HepG2 (cell line): ENCODE data around the gene PCGF6. TPM values are rescaled to one million over a fixed set of nuclear protein-coding genes. Genes with fewer than 3 reads are reported as not detected.

Experiments
- BCL6 ChIP-seq: IDR thresholded peaks from 2 replicates; pipeline ENCODE4 v1.6.1; 2016; ENCODE audit warnings: missing genetic modification reagents, missing compliant biosample characterization
- DPF2 ChIP-seq: sonication (generic); formaldehyde crosslinking; IDR thresholded peaks from 2 replicates; pipeline ENCODE4 v1.4.0; 2020; ENCODE audit warnings: mild to moderate bottlenecking, low read depth, missing genetic modification reagents, borderline replicate concordance
- MXD4 ChIP-seq: IDR thresholded peaks from 2 replicates; pipeline ENCODE4 v1.6.1; 2016; ENCODE audit warnings: mild to moderate bottlenecking, missing biosample characterization, missing genetic modification reagents
- NR3C1 ChIP-seq: sonication (generic); formaldehyde crosslinking; IDR thresholded peaks from 2 replicates; pipeline ENCODE4 v1.4.0; 2020; ENCODE audit warnings: missing genetic modification reagents
- RFXANK ChIP-seq: IDR thresholded peaks from 2 replicates; pipeline ENCODE4 v1.6.1; 2016
- SAFB2 ChIP-seq: sonication (generic); formaldehyde crosslinking; IDR thresholded peaks from 2 replicates; pipeline ENCODE4 v1.5.1; 2020; ENCODE audit warnings: missing genetic modification reagents, low read depth, mild to moderate bottlenecking, borderline replicate concordance
- SAP130 ChIP-seq: IDR thresholded peaks from 2 replicates; pipeline ENCODE4 v1.6.1; 2016; ENCODE audit warnings: low read depth
- SP140L ChIP-seq: sonication (generic); formaldehyde crosslinking; IDR thresholded peaks from 2 replicates; pipeline ENCODE4 v1.4.0; 2020; ENCODE audit warnings: missing genetic modification reagents, borderline replicate concordance
- TBP ChIP-seq: sonication (generic); formaldehyde crosslinking; IDR thresholded peaks from 2 replicates; pipeline ENCODE4 v1.5.0; 2020; ENCODE audit warnings: missing genetic modification reagents
- TEAD2 ChIP-seq: sonication (generic); formaldehyde crosslinking; IDR thresholded peaks from 2 replicates; pipeline ENCODE4 v1.9.0; 2021; ENCODE audit warnings: missing genetic modification reagents
- XRCC5 ChIP-seq: fragments of 200-400 bp; formaldehyde crosslinking; optimal IDR thresholded peaks from 2 replicates; pipeline ENCODE3; 2017; ENCODE audit warnings: mild to moderate bottlenecking, low read length
- YEATS4 ChIP-seq: sonication (generic); formaldehyde crosslinking; IDR thresholded peaks from 2 replicates; pipeline ENCODE4 v1.4.0; 2020; ENCODE audit warnings: missing genetic modification reagents, borderline replicate concordance
- ZBTB43 ChIP-seq: sonication (generic); formaldehyde crosslinking; conservative IDR thresholded peaks from 2 replicates; pipeline ENCODE4 v1.4.0; 2020; ENCODE audit warnings: missing genetic modification reagents
- ZBTB7B ChIP-seq: sonication (generic); formaldehyde crosslinking; IDR thresholded peaks from 2 replicates; pipeline ENCODE4 v1.4.0; 2020; ENCODE audit warnings: missing genetic modification reagents
- ZNF20 ChIP-seq: sonication (generic); formaldehyde crosslinking; IDR thresholded peaks from 2 replicates; pipeline ENCODE4 v1.4.0; 2020; ENCODE audit warnings: mild to moderate bottlenecking, moderate library complexity, missing genetic modification reagents
- ZNF205 ChIP-seq: IDR thresholded peaks from 2 replicates; pipeline ENCODE4 v1.6.1; 2018; ENCODE audit warnings: missing biosample characterization, missing genetic modification reagents
- ZNF34 ChIP-seq: sonication (generic); formaldehyde crosslinking; IDR thresholded peaks from 2 replicates; pipeline ENCODE4 v1.4.0; 2020; ENCODE audit warnings: mild to moderate bottlenecking, missing genetic modification reagents, borderline replicate concordance
- ZNF383 ChIP-seq: sonication (generic); formaldehyde crosslinking; IDR thresholded peaks from 2 replicates; pipeline ENCODE4 v1.4.0; 2020; ENCODE audit warnings: missing genetic modification reagents, mild to moderate bottlenecking, borderline replicate concordance
- ZNF441 ChIP-seq: sonication (generic); formaldehyde crosslinking; IDR thresholded peaks from 2 replicates; pipeline ENCODE4 v1.7.0; 2021; ENCODE audit warnings: missing genetic modification reagents, borderline replicate concordance
- ZNF484 ChIP-seq: sonication (generic); formaldehyde crosslinking; IDR thresholded peaks from 2 replicates; pipeline ENCODE4 v1.5.1; 2020; ENCODE audit warnings: mild to moderate bottlenecking, low read depth, missing genetic modification reagents, borderline replicate concordance
- ZNF543 ChIP-seq: sonication (generic); formaldehyde crosslinking; IDR thresholded peaks from 2 replicates; pipeline ENCODE4 v1.4.0; 2020; ENCODE audit warnings: mild to moderate bottlenecking, missing genetic modification reagents
- ZNF691 ChIP-seq: sonication (generic); formaldehyde crosslinking; IDR thresholded peaks from 2 replicates; pipeline ENCODE4 v1.4.0; 2020; ENCODE audit warnings: missing genetic modification reagents, low read depth, mild to moderate bottlenecking, borderline replicate concordance
- polyA plus RNA-seq, 8 experiments: library from polyadenylated mRNA; depleted of rRNA in 3 of 8; stranded (reverse) in 7 of 8; unstranded in 1 of 8; fragments of >200 nt; fragmentation: Illumina TruSeq in 4 of 8; extraction: Trizol in 4 of 8; gene quantifications; 2 replicates each; pipeline versions ENCODE4 v1.2.1 to v1.2.3, GENCODE V29; 2011 to 2016; ENCODE audit warnings: low read depth in 4 of 8, missing spikeins in 1 of 8, mixed read lengths in 1 of 8; ENCODE audit not compliant: insufficient read depth in 1 of 8
- total RNA-seq, 5 experiments: library from RNA; depleted of rRNA; stranded (reverse); fragments of >200 nt; fragmentation: Illumina TruSeq; extraction: Trizol; gene quantifications; 2 replicates each; pipeline ENCODE4 v1.2.3, GENCODE V29; 2016; ENCODE audit warnings: low read depth in 1 of 5
- TF ChIP-seq, protein P1 (sequence below): sonication (generic); formaldehyde crosslinking; IDR thresholded peaks from 2 replicates; pipeline ENCODE4 v1.4.0; 2020; ENCODE audit warnings: missing genetic modification reagents
- TF ChIP-seq, protein P2 (sequence below): IDR thresholded peaks from 2 replicates; pipeline ENCODE4 v1.6.1; 2016; ENCODE audit warnings: mild to moderate bottlenecking, missing biosample characterization, missing genetic modification reagents
- TF ChIP-seq, protein P3 (sequence below): IDR thresholded peaks from 2 replicates; pipeline ENCODE4 v1.6.1; 2016
- TF ChIP-seq, protein P4 (sequence below): sonication (generic); formaldehyde crosslinking; IDR thresholded peaks from 2 replicates; pipeline ENCODE4 v1.9.0; 2021; ENCODE audit warnings: missing genetic modification reagents, mild to moderate bottlenecking, borderline replicate concordance

Gene PCGF6
- total and polyA plus RNA-seq, 2 of the 13 experiments (the other 11 are each of a cell fraction or from before 2014, with no cell fraction given), result 5.2 to 19.4 TPM

DNA sequence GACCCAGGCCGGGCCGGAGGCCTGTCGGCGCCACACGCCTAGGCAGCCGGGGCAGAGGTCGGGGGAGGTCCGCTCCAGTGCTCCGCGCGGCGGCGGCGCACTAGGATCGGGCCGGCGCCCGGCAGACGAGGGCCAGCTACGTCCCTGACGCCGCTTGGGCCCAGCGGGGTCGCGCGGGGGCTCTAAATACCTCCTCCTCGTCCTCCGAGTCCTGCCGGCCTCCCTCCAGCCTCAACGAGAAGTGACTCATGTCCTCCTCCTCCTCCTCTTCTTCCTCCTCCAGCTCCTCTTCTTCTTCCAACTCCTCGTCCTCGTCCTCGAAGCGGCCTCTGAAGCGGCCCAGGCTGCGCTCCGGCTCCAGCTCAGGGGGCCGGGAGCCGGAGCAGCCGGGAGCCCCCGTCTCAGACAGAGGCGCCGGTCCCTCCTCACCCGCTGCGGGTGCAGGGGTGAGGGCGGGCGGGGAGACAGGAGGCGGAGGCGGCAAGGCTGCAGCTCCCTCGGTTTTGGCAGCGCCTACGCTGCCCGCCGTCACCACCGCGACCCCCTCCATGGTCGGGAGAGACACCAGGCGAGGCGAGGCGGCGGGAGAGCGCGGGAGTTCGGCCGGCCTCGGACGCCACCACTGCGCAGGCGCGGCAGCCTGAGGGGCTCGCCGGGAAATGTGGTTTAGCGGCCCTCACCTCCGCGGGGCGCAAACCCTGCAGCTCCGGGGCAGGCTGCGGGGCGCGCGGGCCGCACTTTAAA lies at the start of gene PCGF6 (continued):
- TF ChIP-seq, protein P1, sequence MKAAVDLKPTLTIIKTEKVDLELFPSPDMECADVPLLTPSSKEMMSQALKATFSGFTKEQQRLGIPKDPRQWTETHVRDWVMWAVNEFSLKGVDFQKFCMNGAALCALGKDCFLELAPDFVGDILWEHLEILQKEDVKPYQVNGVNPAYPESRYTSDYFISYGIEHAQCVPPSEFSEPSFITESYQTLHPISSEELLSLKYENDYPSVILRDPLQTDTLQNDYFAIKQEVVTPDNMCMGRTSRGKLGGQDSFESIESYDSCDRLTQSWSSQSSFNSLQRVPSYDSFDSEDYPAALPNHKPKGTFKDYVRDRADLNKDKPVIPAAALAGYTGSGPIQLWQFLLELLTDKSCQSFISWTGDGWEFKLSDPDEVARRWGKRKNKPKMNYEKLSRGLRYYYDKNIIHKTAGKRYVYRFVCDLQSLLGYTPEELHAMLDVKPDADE (CRISPR knock-in tag), result no peak
- peak; percentile 74; the same call in 1 of the 2 replicates for TF ChIP-seq ZNF543 (CRISPR knock-in tag)
- TF ChIP-seq NR3C1 (CRISPR knock-in tag), result no peak
- peak; percentile 42; the same call in 1 of the 2 replicates for TF ChIP-seq ZBTB7B (CRISPR knock-in tag)
- 0 out of 2 replicates have a peak, but pooled peaks have one; percentile 35 for TF ChIP-seq ZNF484 (CRISPR knock-in tag)
- TF ChIP-seq XRCC5, result peak; percentile 22
- TF ChIP-seq ZNF383, result no peak
- TF ChIP-seq BCL6 (CRISPR knock-in tag), result no peak
- TF ChIP-seq ZNF34, result no peak; the same call in 1 of the 2 replicates
- TF ChIP-seq, protein P2, sequence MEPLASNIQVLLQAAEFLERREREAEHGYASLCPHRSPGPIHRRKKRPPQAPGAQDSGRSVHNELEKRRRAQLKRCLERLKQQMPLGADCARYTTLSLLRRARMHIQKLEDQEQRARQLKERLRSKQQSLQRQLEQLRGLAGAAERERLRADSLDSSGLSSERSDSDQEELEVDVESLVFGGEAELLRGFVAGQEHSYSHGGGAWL (CRISPR knock-in tag), result peak; percentile 59; the same call in 1 of the 2 replicates
- TF ChIP-seq SP140L (CRISPR knock-in tag), result no peak
- TF ChIP-seq ZNF441 (CRISPR knock-in tag), result no peak
- TF ChIP-seq TEAD2, result no peak
- no peak for TF ChIP-seq ZNF205 (CRISPR knock-in tag)
- no peak for TF ChIP-seq TBP
- 0 out of 2 replicates have a peak, but pooled peaks have one; percentile 33 for TF ChIP-seq ZNF20 (CRISPR knock-in tag)
- peak; percentile 53 for TF ChIP-seq SAP130
- TF ChIP-seq RFXANK (CRISPR knock-in tag), result no peak
- peak; percentile 59; the same call in 1 of the 2 replicates for TF ChIP-seq YEATS4 (CRISPR knock-in tag)
- TF ChIP-seq, protein P3, sequence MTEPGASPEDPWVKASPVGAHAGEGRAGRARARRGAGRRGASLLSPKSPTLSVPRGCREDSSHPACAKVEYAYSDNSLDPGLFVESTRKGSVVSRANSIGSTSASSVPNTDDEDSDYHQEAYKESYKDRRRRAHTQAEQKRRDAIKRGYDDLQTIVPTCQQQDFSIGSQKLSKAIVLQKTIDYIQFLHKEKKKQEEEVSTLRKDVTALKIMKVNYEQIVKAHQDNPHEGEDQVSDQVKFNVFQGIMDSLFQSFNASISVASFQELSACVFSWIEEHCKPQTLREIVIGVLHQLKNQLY (CRISPR knock-in tag), result no peak
- no peak for TF ChIP-seq SAFB2
- TF ChIP-seq ZNF691 (CRISPR knock-in tag), result peak; percentile 26; the same call in 1 of the 2 replicates
- no peak for TF ChIP-seq DPF2
- TF ChIP-seq, protein P4, sequence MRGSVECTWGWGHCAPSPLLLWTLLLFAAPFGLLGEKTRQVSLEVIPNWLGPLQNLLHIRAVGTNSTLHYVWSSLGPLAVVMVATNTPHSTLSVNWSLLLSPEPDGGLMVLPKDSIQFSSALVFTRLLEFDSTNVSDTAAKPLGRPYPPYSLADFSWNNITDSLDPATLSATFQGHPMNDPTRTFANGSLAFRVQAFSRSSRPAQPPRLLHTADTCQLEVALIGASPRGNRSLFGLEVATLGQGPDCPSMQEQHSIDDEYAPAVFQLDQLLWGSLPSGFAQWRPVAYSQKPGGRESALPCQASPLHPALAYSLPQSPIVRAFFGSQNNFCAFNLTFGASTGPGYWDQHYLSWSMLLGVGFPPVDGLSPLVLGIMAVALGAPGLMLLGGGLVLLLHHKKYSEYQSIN (CRISPR knock-in tag), result no peak
- peak; percentile 60; the same call in 1 of the 2 replicates for TF ChIP-seq ZBTB43
- TF ChIP-seq MXD4, result no peak
